Stimulated activated CD4-positive, alpha-beta T cell treated with anti-CD3 and anti-CD28 coated beads, Interleukin-12 subunit alpha, Interleukin-12 subunit beta, amount 100 ng/mL, for 48 hours (primary cell): ENCODE measurements around the gene OR2T6.
"Not testable (repeated sequence)": the region's sequence is repeated elsewhere in the genome, so short reads cannot be mapped to it uniquely, and the experiment has no call there.

Experiments
- DNase-seq, 3 donors: peaks; one replicate each; pipeline ENCODE4 v3.0.0-alpha.2; 2020; ENCODE audit warnings: low read depth in 2 of 3, low spot score in 1 of 3

The OR2T6 gene

DNA sequence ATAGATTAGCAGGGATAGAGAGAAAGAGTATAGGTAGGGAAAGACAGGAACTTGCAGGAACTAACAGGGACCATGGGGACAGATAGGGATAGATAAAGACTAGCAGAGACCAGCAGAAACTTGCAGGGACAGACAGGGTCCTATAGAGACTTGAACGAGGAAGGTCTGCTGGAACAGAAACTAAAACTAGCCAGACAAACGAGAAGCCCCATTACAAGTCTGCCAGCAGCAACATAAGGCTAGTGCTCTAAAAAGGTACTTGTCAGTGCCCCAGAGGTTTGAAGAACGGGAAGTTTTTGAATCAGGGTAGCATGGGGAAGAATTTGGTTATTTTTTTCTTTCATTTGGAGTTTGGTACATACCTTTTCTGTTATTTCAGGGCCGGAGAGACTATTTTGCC lies 56.7 kb downstream of the OR2T6 start:
- DNase-seq: not testable (repeated sequence)

DNA sequence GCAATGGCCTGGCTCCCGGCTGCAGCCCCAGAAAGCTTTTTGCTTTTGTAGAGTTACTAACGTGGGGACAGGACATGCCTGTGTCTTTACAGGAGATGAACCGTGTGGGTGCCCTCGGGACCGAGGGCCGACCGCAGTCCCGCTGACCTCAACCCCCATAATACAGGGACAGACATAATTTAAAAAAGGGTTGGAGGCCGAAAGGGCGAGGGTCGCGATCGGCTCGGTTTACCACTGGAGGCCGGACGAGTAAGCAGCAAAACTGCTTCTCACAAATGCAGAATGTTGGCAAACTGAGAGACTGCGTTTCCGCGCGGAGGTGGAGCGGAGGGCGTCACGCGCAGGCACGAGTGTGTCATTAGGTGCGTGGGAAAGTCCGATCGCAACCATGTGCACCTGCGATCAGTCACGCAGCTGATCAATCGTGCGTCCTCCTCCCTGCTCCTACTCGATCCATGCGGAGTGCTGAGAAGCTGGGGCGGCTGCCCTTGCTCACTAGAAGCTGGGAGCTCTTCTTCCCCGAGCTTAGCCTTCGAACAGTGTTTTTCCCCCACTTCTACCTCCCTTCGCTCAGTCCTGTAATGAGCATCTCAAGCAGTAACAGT lies 58.4 kb downstream of the OR2T6 start:
- not testable (repeated sequence) for DNase-seq

DNA sequence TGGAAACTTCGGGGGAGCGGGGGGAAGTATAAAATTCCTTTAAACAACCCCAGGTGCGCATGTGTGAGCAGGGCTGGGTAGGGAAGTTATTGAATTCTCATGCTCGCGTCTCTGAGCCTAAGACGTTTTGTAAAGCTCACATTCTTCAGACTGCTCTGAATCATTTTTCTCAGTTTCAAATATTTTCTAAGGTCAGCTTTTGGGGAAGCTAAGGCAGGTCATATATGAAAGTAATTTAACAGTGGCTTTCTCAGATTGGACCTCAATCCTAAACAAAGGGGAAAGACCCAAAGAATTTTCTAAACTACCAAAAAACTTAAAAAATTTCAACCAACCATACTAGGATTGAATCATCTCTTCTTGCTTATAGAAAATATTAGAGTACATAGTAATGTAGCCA lies 59.4 kb downstream of the OR2T6 start:
- not testable (repeated sequence) for DNase-seq

DNA sequence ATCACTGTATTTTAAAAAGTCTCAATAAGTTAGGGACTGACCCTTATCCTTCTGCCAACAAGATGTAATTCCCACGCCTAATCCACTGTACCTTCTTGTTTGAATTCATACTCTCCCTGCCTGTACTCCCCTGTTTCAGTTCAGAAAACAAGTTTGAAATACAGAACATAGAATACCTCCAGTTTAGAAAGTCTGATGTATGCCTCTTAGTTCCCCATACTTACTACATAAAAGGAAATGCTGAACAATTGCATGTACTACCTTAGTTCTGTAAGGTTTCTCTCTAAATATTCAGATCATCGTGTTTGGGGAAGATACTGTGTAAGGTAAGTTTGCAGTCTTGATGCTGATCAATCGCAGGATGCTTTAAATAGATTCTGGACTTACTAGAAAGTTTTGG lies 60.8 kb downstream of the OR2T6 start:
- not testable (repeated sequence) for DNase-seq

DNA sequence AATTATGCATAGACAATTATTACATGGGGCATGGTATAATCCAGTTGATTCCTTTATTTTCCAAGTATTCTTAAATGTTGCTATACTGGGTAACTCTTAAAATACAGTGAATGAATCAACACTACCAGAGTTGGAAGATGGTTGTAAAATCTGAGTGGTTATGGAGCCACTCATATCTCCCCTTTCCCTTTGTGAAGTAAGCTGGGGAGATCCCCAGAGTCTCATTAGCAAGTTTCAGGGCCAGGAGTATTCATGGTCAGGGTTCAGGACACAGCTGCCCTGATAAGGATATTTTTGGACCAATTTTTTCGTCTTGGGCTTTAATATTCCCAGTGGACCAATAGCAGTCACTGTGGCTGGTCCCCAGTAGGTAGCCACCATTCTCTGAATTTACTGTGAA lies 63.1 kb downstream of the OR2T6 start:
- not testable (repeated sequence) for DNase-seq

DNA sequence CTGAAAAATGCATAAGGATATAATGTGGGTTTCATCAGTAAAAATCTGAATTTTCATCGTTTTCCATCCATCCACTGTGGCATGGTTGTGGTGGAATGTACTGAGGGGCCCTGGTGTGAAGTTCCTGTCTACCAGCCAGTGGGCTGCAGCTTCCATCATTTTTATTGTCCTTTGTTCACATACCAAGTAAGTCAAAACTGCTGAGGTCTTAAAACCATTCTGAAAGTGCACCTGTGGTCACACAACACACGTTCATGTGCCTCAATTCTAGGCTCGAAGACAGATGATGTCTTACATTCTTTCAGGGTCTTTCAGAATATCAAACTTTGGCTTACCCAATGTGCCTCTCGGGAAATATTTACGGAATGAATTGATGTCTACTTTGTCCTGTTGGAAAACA lies 63.7 kb downstream of the OR2T6 start:
- not testable (repeated sequence) for DNase-seq
